ACC112 (cell line): Measurements from ENCODE around the gene CAMSAP2.

Experiments
- H2AFZ ChIP-seq: fragments of 200-600 bp; sonication (generic); one replicate; pipeline ENCODE4 v1.6.0; 2017; ENCODE audit warnings: antibody characterized with exemption, low read length; ENCODE audit not compliant: unreplicated experiment
- H3K27ac ChIP-seq: fragments of 200-600 bp; sonication (generic); 2 replicates; pipeline ENCODE4 v1.5.1; 2014; ENCODE audit warnings: low read depth, mild to moderate bottlenecking, antibody characterized with exemption, low read length, moderate library complexity
- H3K27me3 ChIP-seq: fragments of 200-600 bp; sonication (generic); 2 replicates; pipeline ENCODE4 v1.6.1; 2014; ENCODE audit warnings: mild to moderate bottlenecking, antibody characterized with exemption, low read length, moderate library complexity, mixed read lengths; ENCODE audit not compliant: insufficient read depth
- H3K36me3 ChIP-seq: fragments of 200-600 bp; sonication (generic); 2 replicates; pipeline ENCODE4 v1.6.1; 2016; ENCODE audit warnings: mild to moderate bottlenecking, antibody characterized with exemption, low read length, moderate library complexity, mixed read lengths; ENCODE audit not compliant: insufficient read depth
- H3K4me1 ChIP-seq: fragments of 200-600 bp; sonication (generic); one replicate; pipeline ENCODE4 v1.6.1; 2016; ENCODE audit warnings: low read length, mixed read lengths; ENCODE audit not compliant: insufficient read depth, unreplicated experiment, control insufficient read depth
- H3K4me3 ChIP-seq: fragments of 200-600 bp; sonication (generic); 2 replicates; pipeline ENCODE4 v1.5.1; 2014; ENCODE audit warnings: mild to moderate bottlenecking, low read depth, low read length
- H3K79me2 ChIP-seq: fragments of 200-600 bp; sonication (generic); one replicate; pipeline ENCODE4 v1.6.0; 2016; ENCODE audit warnings: low read length; ENCODE audit not compliant: control insufficient read depth, unreplicated experiment, insufficient read depth

The CAMSAP2 gene

GRCh38 chr1:200710166-200710565 is 28.5 kb upstream of the CAMSAP2 start:
- Histone ChIP-seq H3K27ac (no peak overlapping the region), H3K27me3 (no peaks in the 10 kb centered on the region), H3K79me2 (no peaks in the 10 kb centered on the region), H2AFZ (no peak overlapping the region), H3K4me3 (no peak overlapping the region), H3K4me1 (no peaks in the 10 kb centered on the region), H3K36me3 (no peaks in the 10 kb centered on the region)

- Histone ChIP-seq H3K27me3 (no peaks in the 10 kb centered on the region), H3K36me3 (no peaks in the 10 kb centered on the region), H3K79me2 (no peaks in the 10 kb centered on the region), H3K27ac (no peak overlapping the region), H2AFZ (no peak overlapping the region), H3K4me3 (no peak overlapping the region), H3K4me1 (no peaks in the 10 kb centered on the region)
Measured at GRCh38 chr1:200714504-200715187, 24.0 kb upstream of the CAMSAP2 start.

GRCh38 chr1:200720199-200720598 is 18.5 kb upstream of the CAMSAP2 start:
- Histone ChIP-seq H3K27ac (no peak overlapping the region), H3K4me3 (no peak overlapping the region), H2AFZ (peak overlapping the region; percentile 42), H3K4me1 (no peaks in the 10 kb centered on the region), H3K79me2 (no peaks in the 10 kb centered on the region), H3K27me3 (no peaks in the 10 kb centered on the region), H3K36me3 (no peaks in the 10 kb centered on the region)

GRCh38 chr1:200724064-200724463 is 14.6 kb upstream of the CAMSAP2 start:
- Histone ChIP-seq H3K4me1 (no peaks in the 10 kb centered on the region), H3K36me3 (no peaks in the 10 kb centered on the region), H3K27ac (no peak overlapping the region), H3K4me3 (no peak overlapping the region), H3K27me3 (no peaks in the 10 kb centered on the region), H2AFZ (no peak overlapping the region), H3K79me2 (no peaks in the 10 kb centered on the region)

GRCh38 chr1:200727257-200727656 is 11.4 kb upstream of the CAMSAP2 start:
- peaks cover 10% of the 10 kb centered on the region for H3K4me1 ChIP-seq
- H3K36me3 ChIP-seq: no peaks in the 10 kb centered on the region
- H3K79me2 ChIP-seq: no peaks in the 10 kb centered on the region
- no peak overlapping the region for H2AFZ ChIP-seq
- H3K4me3 ChIP-seq: no peak overlapping the region
- no peak overlapping the region for H3K27ac ChIP-seq
- no peaks in the 10 kb centered on the region for H3K27me3 ChIP-seq

GRCh38 chr1:200729863-200730262 is 8.8 kb upstream of the CAMSAP2 start:
- Histone ChIP-seq H3K79me2 (no peaks in the 10 kb centered on the region), H3K4me3 (peak overlapping the region; percentile 55), H2AFZ (peak overlapping the region; percentile 97), H3K36me3 (no peaks in the 10 kb centered on the region), H3K4me1 (peaks cover 10% of the 10 kb centered on the region), H3K27me3 (no peaks in the 10 kb centered on the region), H3K27ac (peak overlapping the region; percentile 55)

- Histone ChIP-seq H3K4me1 (peaks cover 10% of the 10 kb centered on the region), H3K4me3 (no peak overlapping the region), H3K27ac (no peak overlapping the region), H3K36me3 (no peaks in the 10 kb centered on the region), H2AFZ (no peak overlapping the region), H3K79me2 (no peaks in the 10 kb centered on the region), H3K27me3 (no peaks in the 10 kb centered on the region)
Measured at GRCh38 chr1:200731654-200732332, 6.9 kb upstream of the CAMSAP2 start.

- Histone ChIP-seq H3K27me3 (no peaks in the 10 kb centered on the region), H2AFZ (no peak overlapping the region), H3K4me1 (peaks cover 10% of the 10 kb centered on the region), H3K79me2 (no peaks in the 10 kb centered on the region), H3K4me3 (no peak overlapping the region), H3K36me3 (no peaks in the 10 kb centered on the region), H3K27ac (no peak overlapping the region)
Measured at GRCh38 chr1:200732438-200732837, 6.3 kb upstream of the CAMSAP2 start.

GRCh38 chr1:200733907-200734306 is 4.8 kb upstream of the CAMSAP2 start:
- H2AFZ ChIP-seq: no peak overlapping the region
- no peak overlapping the region for H3K27ac ChIP-seq
- no peaks in the 10 kb centered on the region for H3K27me3 ChIP-seq
- H3K79me2 ChIP-seq: peaks cover under 1% of the 10 kb centered on the region
- no peaks in the 10 kb centered on the region for H3K36me3 ChIP-seq
- no peak overlapping the region for H3K4me3 ChIP-seq
- H3K4me1 ChIP-seq: peaks cover 13% of the 10 kb centered on the region

- H3K4me1 ChIP-seq: peaks cover 7% of the 10 kb centered on the region
- no peaks in the 10 kb centered on the region for H3K27me3 ChIP-seq
- H3K4me3 ChIP-seq: peak overlapping the region; percentile 71
- no peaks in the 10 kb centered on the region for H3K36me3 ChIP-seq
- no peak overlapping the region for H3K27ac ChIP-seq
- peak overlapping the region; percentile 91 for H2AFZ ChIP-seq
- peaks cover 39% of the 10 kb centered on the region for H3K79me2 ChIP-seq
Measured at GRCh38 chr1:200737647-200738291, 924 bp upstream of the CAMSAP2 start.
